Ectodermal cell (in vitro differentiated cells): Measurements from ENCODE around the gene SLC25A13.

ENCODE experiments used
- H3K27ac ChIP-seq: 2 replicates; pipeline ENCODE4 v1.7.0; 2013; ENCODE audit warnings: mild to moderate bottlenecking, low read depth, low read length; ENCODE audit not compliant: insufficient read depth, poor library complexity, severe bottlenecking
- H3K27me3 ChIP-seq: 2 replicates; pipeline ENCODE4 v1.7.0; 2013; ENCODE audit warnings: mild to moderate bottlenecking, low read length; ENCODE audit not compliant: insufficient read depth, control insufficient read depth, poor library complexity, severe bottlenecking
- H3K36me3 ChIP-seq: one replicate; pipeline ENCODE4 v1.7.0; 2013; ENCODE audit warnings: low read length; ENCODE audit not compliant: control insufficient read depth, insufficient read depth
- H3K4me1 ChIP-seq: one replicate; pipeline ENCODE4 v1.7.0; 2013; ENCODE audit warnings: low read length; ENCODE audit not compliant: control insufficient read depth, insufficient read depth
- H3K4me3 ChIP-seq: 2 replicates; pipeline ENCODE4 v1.7.0; 2013; ENCODE audit warnings: low read depth, low read length, control low read depth; ENCODE audit not compliant: insufficient read depth
- H3K9me3 ChIP-seq: 2 replicates; pipeline ENCODE4 v1.7.0; 2013; ENCODE audit warnings: mild to moderate bottlenecking, low read length, moderate library complexity; ENCODE audit not compliant: control insufficient read depth
- WGBS, 2 experiments: methylation state at CpG; one replicate each; pipeline ENCODE4 v1.1.7; 2013; ENCODE audit warnings: missing lambda C conversion rate in 2 of 2; 5-methylcytosine and 5-hydroxymethylcytosine counted together

The SLC25A13 gene

DNA sequence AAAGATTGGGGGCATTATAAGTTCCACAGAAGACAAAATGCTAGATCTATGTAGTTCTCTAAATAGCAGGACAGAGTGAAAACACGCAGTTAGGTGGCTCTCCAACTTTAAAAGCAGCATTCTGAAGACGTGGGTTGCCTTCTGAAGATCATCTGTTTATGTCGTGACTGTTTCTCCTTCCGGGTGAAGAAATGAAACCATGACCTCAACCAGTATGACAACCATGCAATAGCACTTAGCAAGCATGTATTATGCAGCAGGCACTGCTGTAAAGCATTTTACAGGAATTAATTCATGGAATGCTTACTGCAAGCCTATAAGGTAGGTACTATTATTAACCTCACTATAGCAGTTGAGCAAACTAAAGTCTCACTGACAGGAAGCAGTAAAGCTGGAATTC, 125.2 kb downstream of the SLC25A13 start:
- no peaks in the 10 kb centered on the region for H3K27me3 ChIP-seq
- no peak overlapping the region for H3K27ac ChIP-seq
- whole genome bisulfite sequencing, 2 experiments = 94 to 99% methylated on average over 4 of the region's 4 CpGs
- H3K36me3 ChIP-seq = no peaks in the 10 kb centered on the region
- H3K4me1 ChIP-seq = no peaks in the 10 kb centered on the region
- H3K4me3 ChIP-seq = no peak overlapping the region
- no peaks in the 10 kb centered on the region for H3K9me3 ChIP-seq

GRCh38 chr7:96189129-96189820, 132.6 kb downstream of the SLC25A13 start:
- H3K27me3 ChIP-seq = no peaks in the 10 kb centered on the region
- no peak overlapping the region for H3K27ac ChIP-seq
- no peaks in the 10 kb centered on the region for H3K9me3 ChIP-seq
- H3K4me3 ChIP-seq = no peak overlapping the region
- WGBS, 2 experiments = 72 to 73% methylated on average over 4 of the region's 4 CpGs
- H3K36me3 ChIP-seq = no peaks in the 10 kb centered on the region
- H3K4me1 ChIP-seq = no peaks in the 10 kb centered on the region

DNA sequence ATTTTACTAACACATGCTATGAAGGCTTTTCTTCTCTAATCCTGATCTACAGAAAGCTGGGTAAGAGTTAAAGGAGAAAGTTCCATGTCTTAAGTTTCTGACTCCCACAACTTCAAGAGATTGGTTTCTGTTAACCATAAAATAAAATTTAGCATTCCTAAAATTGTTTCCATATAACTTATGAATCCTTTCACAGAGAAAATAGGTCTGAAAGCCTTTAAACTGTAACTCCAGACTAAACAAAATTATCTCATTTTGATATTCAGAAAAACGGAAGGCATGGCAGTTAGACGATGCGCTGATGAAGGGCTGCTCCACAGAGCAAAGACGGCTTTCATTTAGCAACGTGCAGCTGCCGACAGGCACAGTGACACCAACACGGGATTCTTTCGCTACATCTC, 133.3 kb downstream of the SLC25A13 start:
- no peak overlapping the region for H3K27ac ChIP-seq
- WGBS, 2 experiments = 92 to 93% methylated on average over 8 of the region's 8 CpGs

DNA sequence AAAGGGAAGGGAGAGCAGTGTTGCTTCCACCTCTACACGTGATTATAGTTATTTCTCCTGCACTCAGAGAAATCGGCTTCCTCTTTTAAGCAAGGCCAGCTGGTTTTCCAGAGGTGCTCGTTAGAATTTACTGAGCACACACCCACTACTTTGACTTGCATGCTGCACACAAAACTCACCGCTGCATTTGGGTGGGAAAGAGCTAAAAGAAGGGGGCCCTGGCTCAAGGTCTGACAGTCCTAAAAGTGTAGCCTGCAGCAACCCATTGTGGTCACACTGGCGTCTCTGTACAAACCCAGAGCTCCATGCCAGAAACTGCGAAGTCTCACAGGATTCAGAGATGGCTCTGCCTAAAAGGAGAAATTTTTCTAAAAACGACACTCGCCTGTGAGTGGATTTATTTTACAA, 133.7 kb downstream of the SLC25A13 start:
- no peaks in the 10 kb centered on the region for H3K9me3 ChIP-seq
- 92 to 93% methylated on average over 8 of the region's 8 CpGs for WGBS, 2 experiments
- H3K4me3 ChIP-seq = no peak overlapping the region
- no peaks in the 10 kb centered on the region for H3K4me1 ChIP-seq
- H3K36me3 ChIP-seq = peaks cover 3% of the 10 kb centered on the region
- H3K27ac ChIP-seq = no peak overlapping the region
- no peaks in the 10 kb centered on the region for H3K27me3 ChIP-seq

More for the DNA sequence above, 133.3 kb downstream of the SLC25A13 start:
- no peaks in the 10 kb centered on the region for H3K27me3 ChIP-seq
- no peaks in the 10 kb centered on the region for H3K9me3 ChIP-seq
- no peak overlapping the region for H3K4me3 ChIP-seq
- peaks cover 2% of the 10 kb centered on the region for H3K36me3 ChIP-seq
- no peaks in the 10 kb centered on the region for H3K4me1 ChIP-seq

- peaks cover 3% of the 10 kb centered on the region for H3K36me3 ChIP-seq
- no peaks in the 10 kb centered on the region for H3K9me3 ChIP-seq
- H3K4me3 ChIP-seq = no peak overlapping the region
- WGBS, 2 experiments = 95% methylated on average over 5 to 6 of the region's 6 CpGs
- H3K27me3 ChIP-seq = no peaks in the 10 kb centered on the region
- H3K4me1 ChIP-seq = no peaks in the 10 kb centered on the region
- H3K27ac ChIP-seq = no peak overlapping the region
Measured at GRCh38 chr7:96187735-96188134, 134.2 kb downstream of the SLC25A13 start.

DNA sequence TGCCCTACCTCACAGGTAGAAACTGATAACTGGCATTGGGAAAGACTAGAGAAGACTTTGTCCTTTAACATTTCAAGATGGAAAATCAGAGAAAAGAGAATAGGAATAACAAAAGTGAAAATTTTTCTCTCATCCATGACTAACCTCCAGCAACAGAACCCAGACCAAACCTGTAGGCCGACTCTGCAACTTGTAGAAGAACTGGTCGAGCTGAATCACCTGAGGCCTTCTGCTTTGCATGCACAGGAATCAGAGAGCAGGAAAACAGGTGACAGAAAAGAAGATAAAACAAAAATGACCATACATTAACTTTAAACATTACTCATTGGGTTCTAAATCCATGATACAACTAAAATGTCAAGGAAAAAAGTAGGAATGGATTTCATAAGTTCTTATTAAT, 137.1 kb downstream of the SLC25A13 start:
- 96 to 98% methylated on average over 2 of the region's 2 CpGs for WGBS, 2 experiments
- no peaks in the 10 kb centered on the region for H3K27me3 ChIP-seq
- no peak overlapping the region for H3K27ac ChIP-seq
- no peaks in the 10 kb centered on the region for H3K9me3 ChIP-seq
- H3K4me3 ChIP-seq = no peak overlapping the region
- peaks cover 7% of the 10 kb centered on the region for H3K4me1 ChIP-seq
- H3K36me3 ChIP-seq = peaks cover 3% of the 10 kb centered on the region

- Histone ChIP-seq H3K9me3 (no peaks in the 10 kb centered on the region), H3K4me3 (no peak overlapping the region), H3K27ac (no peak overlapping the region), H3K4me1 (peaks cover 22% of the 10 kb centered on the region), H3K36me3 (peaks cover 3% of the 10 kb centered on the region), H3K27me3 (no peaks in the 10 kb centered on the region)
- 86 to 92% methylated on average over 5 of the region's 5 CpGs for WGBS, 2 experiments
Measured at GRCh38 chr7:96183163-96183670, 138.7 kb downstream of the SLC25A13 start.

GRCh38 chr7:96182424-96183158, 139.3 kb downstream of the SLC25A13 start:
- WGBS, 2 experiments = 83 to 89% methylated on average over 5 of the region's 5 CpGs
- peaks cover 22% of the 10 kb centered on the region for H3K4me1 ChIP-seq
- no peaks in the 10 kb centered on the region for H3K9me3 ChIP-seq
- H3K4me3 ChIP-seq = no peak overlapping the region
- H3K36me3 ChIP-seq = peaks cover 3% of the 10 kb centered on the region
- H3K27ac ChIP-seq = no peak overlapping the region
- H3K27me3 ChIP-seq = no peaks in the 10 kb centered on the region

DNA sequence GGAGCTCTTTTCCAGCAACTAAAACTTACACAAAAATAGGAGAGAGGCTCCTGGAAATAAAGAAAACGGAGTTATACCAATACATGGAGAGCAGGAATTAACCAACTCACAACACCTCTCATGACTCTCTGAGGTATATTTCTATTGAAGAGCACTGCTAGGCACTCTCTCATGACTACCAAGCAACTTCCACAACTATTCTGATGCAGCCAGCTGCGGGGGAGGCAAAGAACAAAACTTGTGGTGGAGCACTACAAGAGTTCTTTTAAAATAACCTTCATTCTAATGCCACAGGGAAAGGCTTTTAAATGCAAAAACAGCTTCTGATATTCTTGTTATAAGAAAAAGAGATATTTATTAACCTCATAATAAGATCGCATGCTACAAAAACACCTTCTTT, 140.7 kb downstream of the SLC25A13 start:
- Histone ChIP-seq H3K9me3 (no peaks in the 10 kb centered on the region), H3K4me1 (peaks cover 22% of the 10 kb centered on the region), H3K27me3 (no peaks in the 10 kb centered on the region), H3K4me3 (no peak overlapping the region), H3K27ac (no peak overlapping the region), H3K36me3 (peaks cover 3% of the 10 kb centered on the region)
- 40 to 46% methylated on average over 2 to 3 of the region's 3 CpGs for WGBS, 2 experiments

- no peak overlapping the region for H3K4me3 ChIP-seq
- H3K4me1 ChIP-seq = peaks cover 22% of the 10 kb centered on the region
- H3K27me3 ChIP-seq = no peaks in the 10 kb centered on the region
- peaks cover 3% of the 10 kb centered on the region for H3K36me3 ChIP-seq
- no peaks in the 10 kb centered on the region for H3K9me3 ChIP-seq
- no peak overlapping the region for H3K27ac ChIP-seq
Measured at GRCh38 chr7:96179837-96180236, 142.1 kb downstream of the SLC25A13 start.
